A549 (cell line): ENCODE data around the gene DPP10. TPM values are rescaled to one million over a fixed set of nuclear protein-coding genes. Genes with fewer than 3 reads are reported as not detected.

Experiments used
- ATAC-seq, 2 experiments: fragments of 200-7000 bp in 1 of 2; fragments of >200 bp in 1 of 2; cut with Nextera tagmentation in 1 of 2; cut with Tn5 transposase in 1 of 2; 3 replicates each; pipeline versions ENCODE4 v1.8.0 to v1.9.1; 2018 to 2020; ENCODE audit warnings: mild to moderate bottlenecking in 1 of 2, moderate library complexity in 1 of 2
- CTCF ChIA-PET: fragments of 300-600 bp; sonication (Branson Sonifier 250); formaldehyde crosslinking; extraction: SDS; loops from one replicate; lab custom pipeline; 2021; ENCODE audit warnings: antibody characterized with exemption, inconsistent platforms; lab: Yijun Ruan, JAX
- POLR2A ChIA-PET: fragments of 350-600 bp; formaldehyde crosslinking; extraction: SDS; loops from one replicate; lab custom pipeline; 2021; ENCODE audit warnings: antibody characterized with exemption, inconsistent platforms; lab: Yijun Ruan, JAX
- DNase-seq, 2 experiments: peaks; one replicate each; pipeline versions ENCODE4 v3.0.0 to v3.0.0-alpha.2; 2011 to 2016; ENCODE audit warnings: low read depth in 1 of 2, low spot score in 1 of 2
- FAIRE-seq: peaks from 2 replicates; lab custom pipeline; 2011; peaks lifted over from hg19 to GRCh38; lab: Jason Lieb, UNC
- H3K27ac ChIP-seq, 2 experiments: fragments of >200 bp; sonication (Bioruptor Twin); formaldehyde crosslinking; 3 replicates each; pipeline ENCODE4 v1.5.1; 2016 to 2017
- H3K4me1 ChIP-seq: fragments of >200 bp; sonication (Bioruptor Twin); formaldehyde crosslinking; 3 replicates; pipeline ENCODE4 v1.6.1; 2016
- H3K4me2 ChIP-seq: fragments of >200 bp; sonication (Bioruptor Twin); formaldehyde crosslinking; 3 replicates; pipeline ENCODE4 v1.6.1; 2016
- H3K4me3 ChIP-seq: fragments of >200 bp; sonication (Bioruptor Twin); formaldehyde crosslinking; 3 replicates; pipeline ENCODE4 v1.5.1; 2016
- H3K9me3 ChIP-seq: fragments of >200 bp; sonication (Bioruptor Twin); formaldehyde crosslinking; 3 replicates; pipeline ENCODE4 v1.6.1; 2016
- ATOH8 ChIP-seq: fragments of 250-450 bp; sonication (Bioruptor Pico); IDR thresholded peaks from 2 replicates; pipeline ENCODE4 v1.5.0; 2020; ENCODE audit warnings: low read depth, mild to moderate bottlenecking, moderate library complexity
- BCL3 ChIP-seq: fragments of >200 bp; sonication (Bioruptor Twin); formaldehyde crosslinking; IDR thresholded peaks from 3 replicates; pipeline ENCODE4 v1.6.1; 2016
- CEBPB ChIP-seq, 2 experiments: fragments of >200 bp in 1 of 2; sonication (Bioruptor Twin) in 1 of 2; formaldehyde crosslinking in 1 of 2; IDR thresholded peaks; 2 replicates each; pipeline ENCODE4 v1.6.1; 2012 to 2016
- CHD2 ChIP-seq: fragments of 150-350 bp; IDR thresholded peaks from 2 replicates; pipeline ENCODE4 v1.6.1; 2014; ENCODE audit warnings: low read length; ENCODE audit not compliant: partially characterized antibody
- E2F6 ChIP-seq: IDR thresholded peaks from 2 replicates; pipeline ENCODE4 v1.6.1; 2012; ENCODE audit warnings: low read depth, borderline replicate concordance
- EHF ChIP-seq: fragments of 250-450 bp; sonication (Bioruptor Pico); IDR thresholded peaks from 2 replicates; pipeline ENCODE4 v1.5.0; 2020; ENCODE audit warnings: mild to moderate bottlenecking
- ELK1 ChIP-seq: fragments of 150-350 bp; IDR thresholded peaks from 2 replicates; pipeline ENCODE4 v1.6.1; 2014; ENCODE audit warnings: low read depth, mild to moderate bottlenecking, low read length
- ESRRA ChIP-seq: fragments of 150-350 bp; IDR thresholded peaks from 2 replicates; pipeline ENCODE4 v1.6.1; 2014; ENCODE audit warnings: mild to moderate bottlenecking, low read length, borderline replicate concordance
- HDAC2 ChIP-seq: fragments of 200-600 bp; sonication (generic); IDR thresholded peaks from 2 replicates; pipeline ENCODE4 v1.6.1; 2016
- HES2 ChIP-seq: fragments of >200 bp; sonication (Bioruptor Twin); formaldehyde crosslinking; IDR thresholded peaks from 2 replicates; pipeline ENCODE4 v1.6.1; 2016
- HEYL ChIP-seq: fragments of 250-450 bp; sonication (Bioruptor Pico); IDR thresholded peaks from 2 replicates; pipeline ENCODE4 v1.8.0; 2021; ENCODE audit warnings: mild to moderate bottlenecking, moderate library complexity
- HMGXB4 ChIP-seq: fragments of 250-450 bp; sonication (Bioruptor Pico); IDR thresholded peaks from 2 replicates; pipeline ENCODE4 v1.5.0; 2021; ENCODE audit warnings: mild to moderate bottlenecking, moderate library complexity, borderline replicate concordance
- KDM1A ChIP-seq: fragments of 200-600 bp; sonication (generic); IDR thresholded peaks from 2 replicates; pipeline ENCODE4 v1.6.1; 2016; ENCODE audit warnings: low read depth, mild to moderate bottlenecking
- MAFK ChIP-seq: fragments of 450-650 bp; IDR thresholded peaks from 2 replicates; pipeline ENCODE4 v1.6.1; 2014; ENCODE audit not compliant: partially characterized antibody
- MYC ChIP-seq: IDR thresholded peaks from 2 replicates; pipeline ENCODE4 v1.6.1; 2012; ENCODE audit warnings: mild to moderate bottlenecking, inconsistent platforms, low read length, improper control_type of control experiment, borderline replicate concordance
- POLR2A ChIP-seq: IDR thresholded peaks from 2 replicates; pipeline ENCODE4 v1.6.1; 2012; ENCODE audit warnings: mild to moderate bottlenecking, low read length
- POLR2AphosphoS2 ChIP-seq: conservative IDR thresholded peaks from 2 replicates; pipeline ENCODE4 v1.6.1; 2012; ENCODE audit warnings: low read length, improper control_type of control experiment, inconsistent platforms
- RFX5 ChIP-seq: fragments of 450-650 bp; IDR thresholded peaks from 2 replicates; pipeline ENCODE4 v1.7.1; 2014; ENCODE audit warnings: antibody characterized with exemption, mild to moderate bottlenecking, moderate library complexity
- TP53 ChIP-seq: fragments of 250-450 bp; sonication (Bioruptor Pico); IDR thresholded peaks from 2 replicates; pipeline ENCODE4 v1.5.0; 2021; ENCODE audit warnings: mild to moderate bottlenecking, moderate library complexity
- WGBS: methylation state at CpG from one replicate; pipeline ENCODE4 v1.1.6; 2017; ENCODE audit errors: missing lambda C conversion rate; 5-methylcytosine and 5-hydroxymethylcytosine counted together
- polyA plus RNA-seq, 4 experiments: library from polyadenylated mRNA; depleted of rRNA in 3 of 4; stranded (reverse); fragments of >200 nt; fragmentation: RNase III in 1 of 4; extraction: RNeasy Plus Mini Kit Qiagen cat#74134 plus additional on column Dnase treatment in 1 of 4; gene quantifications; 2 replicates in 3 of 4; 3 replicates in 1 of 4; pipeline ENCODE4 v1.2.3, GENCODE V29; 2011 to 2017

Gene DPP10
- polyA plus RNA-seq, 2 of the 4 experiments (the other 2 are of a cell fraction): not detected

GRCh38 chr2:114631146-114631545, 188.7 kb downstream of the DPP10 start:
- DNase-seq (no peak), ATAC-seq (no peak), FAIRE-seq (no peak)
- no peak for TF ChIP-seq TP53 (CRISPR knock-in tag)
- no peak for TF ChIP-seq ELK1
- TF ChIP-seq HDAC2: no peak
- TF ChIP-seq KDM1A: no peak
- no peak for TF ChIP-seq MYC
- ChIA-PET POLR2A (no interaction called here), CTCF (no interaction called here)
- 34% methylated on average over 6 of the region's 6 CpGs for WGBS
- no peaks in the 10 kb centered on the region for H3K9me3 ChIP-seq
- no peak overlapping the region for H3K4me3 ChIP-seq
- H3K27ac ChIP-seq: no peak overlapping the region
- H3K4me1 ChIP-seq: no peaks in the 10 kb centered on the region
- no peak overlapping the region for H3K4me2 ChIP-seq

GRCh38 chr2:114642166-114642770, 199.8 kb downstream of the DPP10 start:
- Histone ChIP-seq H3K4me1 (no peaks in the 10 kb centered on the region), H3K27ac (no peak overlapping the region), H3K4me3 (no peak overlapping the region), H3K9me3 (no peaks in the 10 kb centered on the region), H3K4me2 (no peak overlapping the region)
- TF ChIP-seq CHD2 (no peak), CEBPB (IDR thresholded peaks at IDR 0.05) (no peak), BCL3 (no peak), EHF (no peak), POLR2A (no peak), RFX5 (no peak), TP53 (CRISPR knock-in tag) (no peak), MAFK (no peak), POLR2AphosphoS2 (no peak), HEYL (CRISPR knock-in tag) (no peak)
- ATAC-seq (no peak), DNase-seq (no peak), FAIRE-seq (no peak)
- ChIA-PET POLR2A (no interaction called here), CTCF (no interaction called here)
- WGBS: 0% methylated on average over 2 of the region's 2 CpGs

GRCh38 chr2:114642988-114643553, 200.6 kb downstream of the DPP10 start:
- no peaks in the 10 kb centered on the region for H3K4me1 ChIP-seq
- ChIA-PET POLR2A (no interaction called here), CTCF (no interaction called here)
- no peak for FAIRE-seq
- no peaks in the 10 kb centered on the region for H3K9me3 ChIP-seq
- TF ChIP-seq HMGXB4 (CRISPR knock-in tag) (no peak), HES2 (no peak), BCL3 (no peak), E2F6 (no peak), TP53 (CRISPR knock-in tag) (no peak), ESRRA (no peak), ATOH8 (CRISPR knock-in tag) (no peak)
- H3K27ac ChIP-seq: no peak overlapping the region
- no peak for DNase-seq
- no peak overlapping the region for H3K4me3 ChIP-seq
- WGBS: 10% methylated on average over 2 of the region's 2 CpGs
- H3K4me2 ChIP-seq: no peak overlapping the region
- no peak for ATAC-seq
